AG04450 (cell line): Measurements from ENCODE around the gene ISG15. TPM values are rescaled to one million over a fixed set of nuclear protein-coding genes. Genes with fewer than 3 reads are reported as not detected.

Experiments
- CTCF ChIA-PET: fragments of 300-600, 350-600 bp; formaldehyde crosslinking; extraction: SDS; loops from one replicate; lab custom pipeline; 2022; ENCODE audit warnings: antibody characterized with exemption, inconsistent platforms; lab: Charles Lee
- POLR2A ChIA-PET: fragments of 350-600 bp; formaldehyde crosslinking; extraction: SDS; loops from one replicate; lab custom pipeline; 2021; ENCODE audit warnings: antibody characterized with exemption, inconsistent platforms; lab: Yijun Ruan, JAX
- DNase-seq: peaks from one replicate; pipeline ENCODE4 v3.0.0-alpha.2; 2011; ENCODE audit warnings: low read depth, low spot score
- H3K27ac ChIP-seq: one replicate; pipeline ENCODE4 v1.5.1; 2012; ENCODE audit warnings: low read depth, low read length, control low read depth
- H3K27me3 ChIP-seq: one replicate; pipeline ENCODE4 v1.6.0; 2012; ENCODE audit warnings: low read length; ENCODE audit not compliant: control insufficient read depth, insufficient read depth
- H3K4me3 ChIP-seq: 2 replicates; pipeline ENCODE4 v1.5.1; 2011; ENCODE audit warnings: mild to moderate bottlenecking, low read depth, low read length, control low read depth
- H3K9me3 ChIP-seq: 2 replicates; pipeline ENCODE4 v1.5.1; 2012; ENCODE audit warnings: low read length; ENCODE audit not compliant: control insufficient read depth, insufficient read depth
- polyA plus RNA-seq: library from polyadenylated mRNA; depleted of rRNA; stranded (reverse); fragments of >200 nt; gene quantifications from 2 replicates; pipeline ENCODE4 v1.2.3, GENCODE V29; 2011
- TF ChIP-seq, protein P1 (sequence below): IDR thresholded peaks from 2 replicates; pipeline ENCODE4 v1.5.1; 2011; ENCODE audit warnings: low read depth, low read length, control low read depth, inconsistent platforms

ISG15 gene
- polyA plus RNA-seq, 1 experiment = 22.4 TPM

DNA sequence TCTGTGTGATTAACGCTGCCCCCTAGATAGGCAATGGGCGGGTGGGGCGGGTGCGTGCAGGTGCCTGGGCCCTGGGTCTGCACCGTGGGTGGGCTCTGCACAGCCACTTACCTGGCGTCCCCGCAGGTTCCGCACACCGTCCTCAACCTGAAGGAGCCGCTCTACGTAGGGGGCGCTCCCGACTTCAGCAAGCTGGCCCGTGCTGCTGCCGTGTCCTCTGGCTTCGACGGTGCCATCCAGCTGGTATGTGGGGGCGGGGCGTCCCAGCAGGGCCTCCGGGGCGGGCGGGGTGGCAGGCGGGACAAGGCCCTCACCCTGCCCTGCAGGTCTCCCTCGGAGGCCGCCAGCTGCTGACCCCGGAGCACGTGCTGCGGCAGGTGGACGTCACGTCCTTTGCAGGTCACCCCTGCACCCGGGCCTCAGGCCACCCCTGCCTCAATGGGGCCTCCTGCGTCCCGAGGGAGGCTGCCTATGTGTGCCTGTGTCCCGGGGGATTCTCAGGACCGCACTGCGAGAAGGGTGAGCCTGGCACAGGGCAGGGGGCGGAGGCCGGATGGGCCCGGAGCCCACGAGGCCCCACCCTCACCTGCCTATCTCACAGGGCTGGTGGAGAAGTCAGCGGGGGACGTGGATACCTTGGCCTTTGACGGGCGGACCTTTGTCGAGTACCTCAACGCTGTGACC lies 38.0 kb downstream of the ISG15 start:
- Histone ChIP-seq H3K9me3 (no peaks in the 10 kb centered on the region; the same call in 1 of the 2 replicates), H3K27me3 (no peaks in the 10 kb centered on the region), H3K27ac (no peak overlapping the region), H3K4me3 (no peak overlapping the region)
- TF ChIP-seq, protein P1, sequence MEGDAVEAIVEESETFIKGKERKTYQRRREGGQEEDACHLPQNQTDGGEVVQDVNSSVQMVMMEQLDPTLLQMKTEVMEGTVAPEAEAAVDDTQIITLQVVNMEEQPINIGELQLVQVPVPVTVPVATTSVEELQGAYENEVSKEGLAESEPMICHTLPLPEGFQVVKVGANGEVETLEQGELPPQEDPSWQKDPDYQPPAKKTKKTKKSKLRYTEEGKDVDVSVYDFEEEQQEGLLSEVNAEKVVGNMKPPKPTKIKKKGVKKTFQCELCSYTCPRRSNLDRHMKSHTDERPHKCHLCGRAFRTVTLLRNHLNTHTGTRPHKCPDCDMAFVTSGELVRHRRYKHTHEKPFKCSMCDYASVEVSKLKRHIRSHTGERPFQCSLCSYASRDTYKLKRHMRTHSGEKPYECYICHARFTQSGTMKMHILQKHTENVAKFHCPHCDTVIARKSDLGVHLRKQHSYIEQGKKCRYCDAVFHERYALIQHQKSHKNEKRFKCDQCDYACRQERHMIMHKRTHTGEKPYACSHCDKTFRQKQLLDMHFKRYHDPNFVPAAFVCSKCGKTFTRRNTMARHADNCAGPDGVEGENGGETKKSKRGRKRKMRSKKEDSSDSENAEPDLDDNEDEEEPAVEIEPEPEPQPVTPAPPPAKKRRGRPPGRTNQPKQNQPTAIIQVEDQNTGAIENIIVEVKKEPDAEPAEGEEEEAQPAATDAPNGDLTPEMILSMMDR = no peak
- DNase-seq = no peak
- POLR2A ChIA-PET = no interaction called here
- CTCF ChIA-PET = no interaction called here

DNA sequence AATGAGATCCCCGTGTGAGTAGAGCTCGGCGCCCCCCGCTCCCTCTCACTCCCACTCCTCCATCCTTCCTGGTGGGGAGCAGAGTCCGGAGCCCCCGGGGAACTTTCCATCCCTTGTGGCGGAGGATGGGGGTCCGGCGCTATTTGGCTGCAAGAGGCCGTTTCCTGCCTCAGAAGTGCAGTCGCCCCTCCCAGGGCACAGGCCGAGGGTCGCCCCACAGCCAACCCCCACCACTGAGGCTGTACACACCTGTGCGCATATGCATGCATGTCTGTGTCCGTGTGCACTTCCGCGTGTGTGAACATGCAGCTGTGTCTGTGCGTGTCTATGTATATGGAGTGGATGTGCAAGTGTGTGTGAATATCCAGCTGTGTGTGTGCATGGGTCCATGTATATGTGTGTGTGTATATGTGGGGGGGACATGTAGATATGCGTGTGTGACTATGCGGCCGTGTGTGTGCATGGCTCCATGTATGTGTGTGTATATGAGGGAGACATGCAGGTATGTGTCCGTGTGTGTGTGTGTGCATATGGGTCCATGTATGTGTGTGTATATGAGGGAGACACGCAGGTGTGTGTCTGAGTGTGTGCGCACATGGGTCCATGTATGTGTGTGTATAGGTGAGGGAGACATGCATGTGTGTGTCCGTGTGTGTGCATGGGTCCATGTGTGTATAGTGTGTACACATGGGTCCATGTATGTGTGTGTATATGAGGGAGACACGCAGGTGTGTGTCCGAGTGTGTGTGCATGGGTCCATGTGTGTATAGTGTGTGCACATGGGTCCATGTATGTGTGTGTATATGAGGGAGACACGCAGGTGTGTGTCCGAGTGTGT lies 38.9 kb downstream of the ISG15 start:
- TF ChIP-seq, protein P1 = no peak
- H3K4me3 ChIP-seq = no peak overlapping the region
- no peak overlapping the region for H3K27ac ChIP-seq
- no peaks in the 10 kb centered on the region; the same call in 1 of the 2 replicates for H3K9me3 ChIP-seq
- POLR2A ChIA-PET = no interaction called here
- CTCF ChIA-PET = no interaction called here
- DNase-seq = no peak
- no peaks in the 10 kb centered on the region for H3K27me3 ChIP-seq

DNA sequence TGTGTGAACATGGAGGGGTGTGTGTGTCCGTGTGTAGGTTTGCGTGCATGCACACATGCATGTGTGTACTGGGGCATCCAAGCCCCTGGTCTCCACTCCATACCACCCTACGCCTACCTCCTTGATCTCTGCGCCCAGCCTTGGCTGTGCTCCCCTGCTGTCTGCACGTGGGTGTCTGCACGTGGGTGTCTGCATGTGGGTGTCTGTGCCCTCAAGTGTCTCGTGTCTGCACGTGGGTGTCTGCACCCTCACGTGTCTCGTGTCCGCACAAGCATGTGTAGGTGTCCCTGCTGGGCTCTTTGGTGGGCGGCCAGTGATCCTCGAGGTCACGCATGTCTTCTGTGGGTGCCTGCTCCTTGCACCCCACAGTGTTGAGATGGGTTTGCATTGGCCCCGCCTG lies 39.7 kb downstream of the ISG15 start:
- TF ChIP-seq, protein P1 = no peak
- POLR2A ChIA-PET = no interaction called here
- Histone ChIP-seq H3K27me3 (no peaks in the 10 kb centered on the region), H3K9me3 (no peaks in the 10 kb centered on the region; the same call in 1 of the 2 replicates), H3K4me3 (no peak overlapping the region), H3K27ac (no peak overlapping the region)
- CTCF ChIA-PET = no interaction called here
- no peak for DNase-seq

DNA sequence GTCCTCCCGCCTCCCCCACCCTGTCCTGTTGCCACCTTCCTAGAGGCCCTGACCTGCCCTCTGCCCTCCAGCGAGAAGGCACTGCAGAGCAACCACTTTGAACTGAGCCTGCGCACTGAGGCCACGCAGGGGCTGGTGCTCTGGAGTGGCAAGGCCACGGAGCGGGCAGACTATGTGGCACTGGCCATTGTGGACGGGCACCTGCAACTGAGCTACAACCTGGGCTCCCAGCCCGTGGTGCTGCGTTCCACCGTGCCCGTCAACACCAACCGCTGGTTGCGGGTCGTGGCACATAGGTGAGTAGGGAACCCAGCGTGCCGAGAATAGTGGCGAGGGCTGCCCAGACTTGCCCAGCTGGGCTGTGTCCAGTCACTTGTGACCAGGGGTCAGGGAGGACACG lies 40.4 kb downstream of the ISG15 start:
- CTCF ChIA-PET = no interaction called here
- Histone ChIP-seq H3K9me3 (no peaks in the 10 kb centered on the region; the same call in 1 of the 2 replicates), H3K27ac (no peak overlapping the region), H3K27me3 (no peaks in the 10 kb centered on the region), H3K4me3 (no peak overlapping the region)
- no peak for DNase-seq
- TF ChIP-seq, protein P1 = no peak
- POLR2A ChIA-PET = no interaction called here
